B cell (primary cell): ENCODE data around the gene ZNF365. TPM values are rescaled to one million over a fixed set of nuclear protein-coding genes. Genes with fewer than 3 reads are reported as not detected.

Experiments
- ATAC-seq: fragments of 200-7000 bp; cut with Tn5 transposase; one replicate; pipeline ENCODE4 v1.10.0; 2021; ENCODE audit warnings: low read depth, mild to moderate bottlenecking, moderate number of reproducible peaks, moderate library complexity
- CTCF ChIA-PET: fragments of 350-600 bp; sonication (Branson Sonifier 250); formaldehyde crosslinking; loops from one replicate; lab custom pipeline; 2021; ENCODE audit warnings: antibody characterized with exemption, inconsistent platforms; lab: Charles Lee
- POLR2A ChIA-PET: fragments of 350-600 bp; sonication (Branson Sonifier 250); formaldehyde crosslinking; loops from one replicate; lab custom pipeline; 2021; ENCODE audit warnings: antibody characterized with exemption; lab: Charles Lee
- DNase-seq: peaks from one replicate; pipeline ENCODE4 v3.0.0; 2013
- H2AFZ ChIP-seq: 2 replicates; pipeline ENCODE4 v1.6.1; 2012; ENCODE audit warnings: mild to moderate bottlenecking, low read depth, low read length; ENCODE audit not compliant: insufficient read depth, poor library complexity, severe bottlenecking
- H3K27ac ChIP-seq, 2 donors: 1 replicate in 1 of 2; 2 replicates in 1 of 2; pipeline ENCODE4 v1.5.1; 2012 to 2013; ENCODE audit warnings: low read length in 2 of 2, mild to moderate bottlenecking in 2 of 2, moderate library complexity in 1 of 2
- H3K27me3 ChIP-seq, 4 experiments: fragments of 200-600 bp in 1 of 4; sonication (generic) in 1 of 4; replicated peaks in 1 of 4; 1 replicate in 2 of 4; 2 replicates in 2 of 4; pipeline versions ENCODE4 v1.6.1 to v1.7.0; 2013 to 2016; ENCODE audit warnings: low read length in 3 of 4, mild to moderate bottlenecking in 2 of 4, mixed read lengths in 1 of 4, moderate library complexity in 1 of 4; ENCODE audit not compliant: insufficient read depth in 4 of 4, control insufficient read depth in 3 of 4; ENCODE audit errors: control extremely low read depth in 1 of 4
- H3K36me3 ChIP-seq, 2 experiments: replicated peaks in 1 of 2; 1 replicate in 1 of 2; 2 replicates in 1 of 2; pipeline versions ENCODE4 v1.6.1 to v1.7.1; 2013; ENCODE audit warnings: low read length in 1 of 2; ENCODE audit not compliant: insufficient read depth in 2 of 2, control insufficient read depth in 1 of 2; ENCODE audit errors: control extremely low read depth in 1 of 2, extremely low read depth in 1 of 2
- H3K4me1 ChIP-seq, 2 donors: fragments of 200-600 bp in 1 of 2; sonication (generic) in 1 of 2; 1 replicate in 1 of 2; 2 replicates in 1 of 2; pipeline versions ENCODE4 v1.5.1 to v1.6.1; 2013 to 2017; ENCODE audit warnings: low read length in 2 of 2; ENCODE audit not compliant: control insufficient read depth in 2 of 2, insufficient read depth in 2 of 2
- H3K4me2 ChIP-seq: replicated peaks from 2 replicates; pipeline ENCODE3; 2012; ENCODE audit warnings: mild to moderate bottlenecking, low read depth, low read length; ENCODE audit not compliant: poor library complexity, severe bottlenecking
- H3K4me3 ChIP-seq, 5 experiments: fragments of 200-600 bp in 1 of 5; sonication (generic) in 1 of 5; 1 replicate in 3 of 5; 2 replicates in 2 of 5; pipeline versions ENCODE4 v1.5.1 to v1.7.0; 2011 to 2016; ENCODE audit warnings: low read length in 4 of 5, mild to moderate bottlenecking in 4 of 5, low read depth in 2 of 5, control low read depth in 1 of 5, moderate library complexity in 1 of 5; ENCODE audit not compliant: insufficient read depth in 1 of 5; ENCODE audit errors: control extremely low read depth in 1 of 5, extremely low read depth in 1 of 5
- H3K79me2 ChIP-seq: fragments of 200-600 bp; sonication (generic); one replicate; pipeline ENCODE4 v1.6.0; 2016; ENCODE audit warnings: low read length; ENCODE audit not compliant: control insufficient read depth, insufficient read depth
- H3K9ac ChIP-seq: fragments of 200-600 bp; sonication (generic); 2 replicates; pipeline ENCODE4 v1.6.1; 2017; ENCODE audit warnings: mild to moderate bottlenecking, low read length, moderate library complexity
- H3K9me3 ChIP-seq, 3 donors: one replicate each; pipeline versions ENCODE4 v1.6.1 to v1.7.1; 2013; ENCODE audit warnings: low read length in 2 of 3; ENCODE audit not compliant: control insufficient read depth in 2 of 3, insufficient read depth in 1 of 3; ENCODE audit errors: control extremely low read depth in 1 of 3
- H4K20me1 ChIP-seq: 2 replicates; pipeline ENCODE4 v1.6.0; 2012; ENCODE audit warnings: mild to moderate bottlenecking, low read length; ENCODE audit not compliant: insufficient read depth, control insufficient read depth, poor library complexity, severe bottlenecking
- H3K27ac Mint-ChIP-seq: one replicate; pipeline ENCODE4 v1.8.0; 2021; ENCODE audit warnings: mixed read lengths
- H3K27me3 Mint-ChIP-seq: one replicate; pipeline ENCODE4 v1.8.0; 2021; ENCODE audit warnings: mixed read lengths
- H3K4me1 Mint-ChIP-seq: one replicate; pipeline ENCODE4 v1.8.0; 2021; ENCODE audit warnings: mixed read lengths
- H3K4me3 Mint-ChIP-seq: one replicate; pipeline ENCODE4 v1.8.0; 2021; ENCODE audit warnings: mixed read lengths
- H3K9me3 Mint-ChIP-seq: one replicate; pipeline ENCODE4 v1.8.0; 2022; ENCODE audit warnings: mixed read lengths; ENCODE audit not compliant: insufficient read depth
- EZH2 ChIP-seq: IDR thresholded peaks from 2 replicates; pipeline ENCODE4 v1.6.1; 2012; ENCODE audit warnings: borderline replicate concordance, low read depth, mild to moderate bottlenecking, moderate library complexity, low read length; ENCODE audit not compliant: insufficient read depth, poor library complexity, severe bottlenecking
- WGBS: methylation state at CpG from one replicate; pipeline ENCODE4 v1.1.5; 2013; ENCODE audit warnings: missing lambda C conversion rate; ENCODE audit not compliant: insufficient coverage; 5-methylcytosine and 5-hydroxymethylcytosine counted together
- intact Hi-C: fragments of 100-400 bp; cut with micrococcal nuclease; formaldehyde crosslinking; loops from one replicate; pipeline ENCODE4 v1.10.0; 2022
- polyA plus RNA-seq: library from polyadenylated mRNA; depleted of rRNA; stranded (reverse); fragments of >200 nt; gene quantifications from 2 replicates; pipeline ENCODE4 v1.2.3, GENCODE V29; 2012
- total RNA-seq, 2 donors: library from RNA; stranded (reverse); fragments of 120-200 nt in 1 of 2; gene quantifications; 1 replicate in 1 of 2; 2 replicates in 1 of 2; pipeline versions ENCODE4 v1.2.3 to v1.2.4, GENCODE V29; 2013 to 2022
- TF ChIP-seq, protein P1 (sequence below): fragments of 200-600 bp; IDR thresholded peaks from one replicate; pipeline ENCODE4 v1.8.0; 2022; ENCODE audit warnings: antibody characterized with exemption, mild to moderate bottlenecking

The ZNF365 gene
- total and polyA plus RNA-seq, 2 donors (not counting 1 experiment from before 2014, with no cell fraction given) = 0.06 to 0.34 TPM

DNA sequence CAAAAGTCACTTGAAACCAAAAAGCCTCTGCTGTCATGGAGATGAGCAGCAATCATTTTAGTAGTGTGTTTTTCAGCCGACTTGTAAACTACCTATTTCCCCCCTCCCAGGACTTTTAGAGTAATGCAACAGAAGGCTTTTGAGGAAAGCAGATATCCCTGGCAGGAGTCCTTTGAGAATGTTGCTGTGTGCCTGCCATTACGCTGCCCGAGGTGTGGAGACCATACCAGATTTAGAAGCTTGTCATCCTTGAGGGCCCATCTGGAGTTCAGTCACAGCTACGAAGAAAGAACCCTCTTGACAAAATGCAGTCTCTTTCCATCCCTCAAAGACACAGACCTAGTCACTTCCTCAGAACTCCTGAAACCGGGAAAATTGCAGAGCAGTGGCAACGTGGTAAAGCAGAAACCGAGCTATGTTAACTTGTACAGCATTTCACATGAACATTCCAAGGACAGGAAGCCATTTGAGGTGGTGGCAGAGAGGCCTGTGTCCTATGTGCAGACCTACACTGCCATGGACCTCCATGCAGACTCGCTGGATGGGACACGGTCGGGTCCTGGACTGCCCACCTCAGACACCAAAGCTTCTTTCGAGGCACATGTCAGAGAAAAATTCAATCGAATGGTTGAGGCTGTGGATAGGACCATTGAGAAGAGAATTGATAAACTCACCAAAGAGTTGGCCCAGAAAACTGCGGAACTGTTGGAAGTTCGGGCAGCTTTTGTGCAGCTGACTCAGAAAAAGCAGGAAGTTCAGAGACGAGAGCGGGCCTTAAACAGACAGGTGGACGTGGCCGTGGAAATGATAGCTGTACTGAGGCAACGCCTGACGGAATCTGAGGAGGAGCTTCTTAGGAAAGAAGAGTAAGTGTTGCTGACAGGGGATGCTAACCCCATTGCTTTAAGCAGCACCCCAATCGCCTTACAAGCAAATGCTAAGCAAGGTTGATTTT, 2.2 kb downstream of the ZNF365 start:
- no peak overlapping the region for H3K4me3 Mint-ChIP-seq
- whole genome bisulfite sequencing = 92% methylated on average over 14 of the region's 21 CpGs

More for the DNA sequence above, 2.2 kb downstream of the ZNF365 start:
- DNase-seq (no peak), ATAC-seq (no peak)
- no peak overlapping the region for H3K27ac Mint-ChIP-seq
- H3K4me1 Mint-ChIP-seq = peaks cover 11% of the 10 kb centered on the region
- H3K79me2 ChIP-seq = no peaks in the 10 kb centered on the region
- peaks cover 12% of the 10 kb centered on the region in 2 donors for H3K4me1 ChIP-seq
- H3K27me3 Mint-ChIP-seq = peaks cover 27% of the 10 kb centered on the region
- no peak overlapping the region for H2AFZ ChIP-seq
- TF ChIP-seq, protein P1, sequence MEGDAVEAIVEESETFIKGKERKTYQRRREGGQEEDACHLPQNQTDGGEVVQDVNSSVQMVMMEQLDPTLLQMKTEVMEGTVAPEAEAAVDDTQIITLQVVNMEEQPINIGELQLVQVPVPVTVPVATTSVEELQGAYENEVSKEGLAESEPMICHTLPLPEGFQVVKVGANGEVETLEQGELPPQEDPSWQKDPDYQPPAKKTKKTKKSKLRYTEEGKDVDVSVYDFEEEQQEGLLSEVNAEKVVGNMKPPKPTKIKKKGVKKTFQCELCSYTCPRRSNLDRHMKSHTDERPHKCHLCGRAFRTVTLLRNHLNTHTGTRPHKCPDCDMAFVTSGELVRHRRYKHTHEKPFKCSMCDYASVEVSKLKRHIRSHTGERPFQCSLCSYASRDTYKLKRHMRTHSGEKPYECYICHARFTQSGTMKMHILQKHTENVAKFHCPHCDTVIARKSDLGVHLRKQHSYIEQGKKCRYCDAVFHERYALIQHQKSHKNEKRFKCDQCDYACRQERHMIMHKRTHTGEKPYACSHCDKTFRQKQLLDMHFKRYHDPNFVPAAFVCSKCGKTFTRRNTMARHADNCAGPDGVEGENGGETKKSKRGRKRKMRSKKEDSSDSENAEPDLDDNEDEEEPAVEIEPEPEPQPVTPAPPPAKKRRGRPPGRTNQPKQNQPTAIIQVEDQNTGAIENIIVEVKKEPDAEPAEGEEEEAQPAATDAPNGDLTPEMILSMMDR = no peak
- no peak for TF ChIP-seq EZH2
- H3K9ac ChIP-seq = no peak overlapping the region
- H3K36me3 ChIP-seq = no peaks in the 10 kb centered on the region
- peaks cover 0 to 15% (median 9%) of the 10 kb centered on the region in 4 experiments for H3K27me3 ChIP-seq
- no peak overlapping the region for H3K4me3 ChIP-seq
- no peaks in the 10 kb centered on the region for H3K9me3 Mint-ChIP-seq
- no peaks in the 10 kb centered on the region for H4K20me1 ChIP-seq
- POLR2A ChIA-PET = no interaction called here
- H3K27ac ChIP-seq = no peak overlapping the region
- no peaks in the 10 kb centered on the region for H3K9me3 ChIP-seq
- no peak overlapping the region for H3K4me2 ChIP-seq
- CTCF ChIA-PET = interaction anchor here (1.3 kb wide), 1 partner anchor 625 kb away, joined by 3 read pairs; no protein-coding TSS in a partner anchor
- intact Hi-C loops = loop anchor here (10.0 kb wide), 2 partner anchors 112 to 472 kb away; partner anchors contain the start of genes ARID5B and RTKN2
